ENCODE data around the gene NPW. TPM values are rescaled to one million over a fixed set of nuclear protein-coding genes. Genes with fewer than 3 reads are reported as not detected.

Gene NPW
- total RNA-seq, 1 experiment from 2014 or later, result 7.1 TPM

DNA sequence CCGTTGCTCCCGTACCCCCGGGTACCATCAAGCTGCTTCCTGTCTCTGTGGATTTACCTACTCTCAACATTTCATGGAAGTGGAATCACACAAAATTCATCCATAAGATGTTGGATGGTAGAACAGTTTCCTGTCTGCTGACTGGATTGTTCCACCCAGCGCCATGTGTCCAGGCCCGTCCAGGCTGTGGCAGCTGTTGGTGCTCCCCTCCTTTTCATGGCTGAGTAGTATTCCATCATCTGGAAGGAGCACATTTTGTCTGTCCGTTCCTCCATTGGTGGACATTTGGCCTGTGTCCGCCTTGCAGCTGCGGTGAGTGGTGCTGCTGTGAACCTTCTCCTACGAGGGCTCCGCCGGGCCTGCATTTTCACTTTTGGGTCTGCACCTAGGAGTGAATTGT, 46.6 kb downstream of the NPW start:
- Histone ChIP-seq H4K20me1 (ENCODE audit: control insufficient read depth, insufficient read depth, insufficient read length) (no peaks in the 10 kb centered on the region), H4K8ac (replicated peaks; ENCODE audit: insufficient read length, low read depth, low read length) (no peak overlapping the region), H2BK20ac (ENCODE audit: low read depth, low read length, poor library complexity, severe bottlenecking) (no peak overlapping the region), H3K14ac (ENCODE audit: insufficient read depth, low read length) (no peak overlapping the region), H3K4me2 (ENCODE audit: insufficient read depth, insufficient read length, low read length) (no peak overlapping the region), H2BK15ac (ENCODE audit: low read depth, low read length) (no peak overlapping the region), H3K23ac (ENCODE audit: insufficient read length, low read depth, low read length) (no peak overlapping the region), H3K9me3 (ENCODE audit: control insufficient read depth, low read depth, low read length) (no peaks in the 10 kb centered on the region), H3K27me3 (ENCODE audit: insufficient read depth, low read length) (no peaks in the 10 kb centered on the region), H3K79me1 (ENCODE audit: insufficient read depth, low read depth, low read length, poor library complexity, severe bottlenecking) (no peaks in the 10 kb centered on the region), H3K56ac (ENCODE audit: insufficient read length, low read depth, low read length) (no peak overlapping the region), H2BK12ac (ENCODE audit: insufficient read length, low read depth, low read length) (no peak overlapping the region), H3K23me2 (ENCODE audit: insufficient read length, low read depth, low read length, poor library complexity, severe bottlenecking) (peaks cover 3% of the 10 kb centered on the region), H3K27ac (ENCODE audit: insufficient read length, low read depth, low read length) (no peak overlapping the region), H3K9ac (ENCODE audit: extremely low read depth, insufficient read length, low read length) (no peak overlapping the region), H3K79me2 (ENCODE audit: insufficient read depth, low read length) (no peaks in the 10 kb centered on the region), H3K18ac (ENCODE audit: insufficient read length, low read depth, low read length) (no peak overlapping the region), H4K5ac (ENCODE audit: insufficient read length, low read depth, low read length) (no peak overlapping the region), H3K4ac (ENCODE audit: low read depth, low read length) (no peak overlapping the region), H2AFZ (ENCODE audit: low read length) (no peak overlapping the region), H2AK5ac (ENCODE audit: insufficient read length, low read length) (no peak overlapping the region), H2BK120ac (ENCODE audit: low read depth, low read length, poor library complexity, severe bottlenecking) (no peak overlapping the region), H3T11ph (ENCODE audit: low read length) (no peak overlapping the region), H4K91ac (ENCODE audit: insufficient read length, low read depth, low read length) (no peak overlapping the region), H2BK5ac (ENCODE audit: insufficient read length, low read length) (no peak overlapping the region), H3K4me1 (ENCODE audit: insufficient read depth, low read length) (no peaks in the 10 kb centered on the region)
- Mint-ChIP-seq H3K9me3 (no peaks in the 10 kb centered on the region), H3K27ac (no peak overlapping the region), H3K4me3 (no peak overlapping the region), H3K36me3 (ENCODE audit: insufficient read depth in 1 of 3, low read depth in 3 of 3) (peaks cover 10 to 56% (median 30%) of the 10 kb centered on the region in 3 experiments; a peak in 6 of 7 replicates), H3K27me3 (ENCODE audit: low read depth) (no peaks in the 10 kb centered on the region), H3K4me1 (no peaks in the 10 kb centered on the region)
- no peak for DNase-seq
- WGBS (ENCODE audit: extremely low coverage, insufficient read length, low lambda C conversion rate), result no CpG with 5 or more reads among the region's 11 CpGs
- TF ChIP-seq, protein P1, sequence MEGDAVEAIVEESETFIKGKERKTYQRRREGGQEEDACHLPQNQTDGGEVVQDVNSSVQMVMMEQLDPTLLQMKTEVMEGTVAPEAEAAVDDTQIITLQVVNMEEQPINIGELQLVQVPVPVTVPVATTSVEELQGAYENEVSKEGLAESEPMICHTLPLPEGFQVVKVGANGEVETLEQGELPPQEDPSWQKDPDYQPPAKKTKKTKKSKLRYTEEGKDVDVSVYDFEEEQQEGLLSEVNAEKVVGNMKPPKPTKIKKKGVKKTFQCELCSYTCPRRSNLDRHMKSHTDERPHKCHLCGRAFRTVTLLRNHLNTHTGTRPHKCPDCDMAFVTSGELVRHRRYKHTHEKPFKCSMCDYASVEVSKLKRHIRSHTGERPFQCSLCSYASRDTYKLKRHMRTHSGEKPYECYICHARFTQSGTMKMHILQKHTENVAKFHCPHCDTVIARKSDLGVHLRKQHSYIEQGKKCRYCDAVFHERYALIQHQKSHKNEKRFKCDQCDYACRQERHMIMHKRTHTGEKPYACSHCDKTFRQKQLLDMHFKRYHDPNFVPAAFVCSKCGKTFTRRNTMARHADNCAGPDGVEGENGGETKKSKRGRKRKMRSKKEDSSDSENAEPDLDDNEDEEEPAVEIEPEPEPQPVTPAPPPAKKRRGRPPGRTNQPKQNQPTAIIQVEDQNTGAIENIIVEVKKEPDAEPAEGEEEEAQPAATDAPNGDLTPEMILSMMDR (conservative IDR thresholded peaks at IDR 0.05), result no peak

Other genes with a start within 250 kb of the NPW start
- 76.9 and 81.9 TPM in 2 replicates for gene NME3, start 248.2 kb upstream of the NPW start, total RNA-seq (2021)
- 60.4 and 63.6 TPM in 2 replicates for gene EME2, start 247.0 kb upstream of the NPW start, total RNA-seq (2021)
- 199 and 205 TPM in 2 replicates for gene MRPS34, start 246.7 kb upstream of the NPW start, total RNA-seq (2021)
- 19.9 and 20.0 TPM in 2 replicates for gene SPSB3, start 237.2 kb upstream of the NPW start, total RNA-seq (2021)
- 67.7 and 69.4 TPM in 2 replicates for gene NUBP2, start 236.8 kb upstream of the NPW start, total RNA-seq (2021)
- gene IGFALS, start 226.1 kb upstream of the NPW start, total RNA-seq (2021), result not detected in 2 replicates
- gene HAGH, start 193.0 kb upstream of the NPW start, total RNA-seq (2021), result 30.0 and 31.0 TPM in 2 replicates
- gene FAHD1, start 192.6 kb upstream of the NPW start, total RNA-seq (2021), result 13.2 and 16.2 TPM in 2 replicates
- gene MEIOB, start 147.6 kb upstream of the NPW start, total RNA-seq (2021), result 1.3 and 1.6 TPM in 2 replicates
- gene HS3ST6, start 101.4 kb upstream of the NPW start, total RNA-seq (2021), result not detected in 2 replicates
- gene MSRB1, start 76.6 kb upstream of the NPW start, total RNA-seq (2021), result 24.3 and 25.7 TPM in 2 replicates
- gene RPL3L, start 65.1 kb upstream of the NPW start, total RNA-seq (2021), result 0.11 and 0.31 TPM in 2 replicates
- gene NDUFB10, start 60.2 kb upstream of the NPW start, total RNA-seq (2021), result 191 and 192 TPM in 2 replicates
- gene RPS2, start 55.0 kb upstream of the NPW start, total RNA-seq (2021), result 3,874 and 3,923 TPM in 2 replicates
- 0.28 TPM in 1 of 2 replicates, not detected in the other for gene RNF151, start 52.9 kb upstream of the NPW start, total RNA-seq (2021)
- 53.3 and 54.0 TPM in 2 replicates for gene TBL3, start 47.7 kb upstream of the NPW start, total RNA-seq (2021)
- 1.3 and 1.7 TPM in 2 replicates for gene NOXO1, start 38.3 kb upstream of the NPW start, total RNA-seq (2021)
- 49.1 and 50.4 TPM in 2 replicates for gene GFER, start 35.6 kb upstream of the NPW start, total RNA-seq (2021)
- gene SYNGR3, start 29.8 kb upstream of the NPW start, total RNA-seq (2021), result 11.9 and 12.1 TPM in 2 replicates
- 64.2 and 70.9 TPM in 2 replicates for gene ZNF598, start 10.0 kb upstream of the NPW start, total RNA-seq (2021)
- gene NHERF2, start 7.1 kb downstream of the NPW start, total RNA-seq (2021), result 15.3 and 18.4 TPM in 2 replicates
- gene NTHL1, start 28.0 kb downstream of the NPW start, total RNA-seq (2021), result 52.0 and 54.0 TPM in 2 replicates
- 122 and 125 TPM in 2 replicates for gene TSC2, start 28.2 kb downstream of the NPW start, total RNA-seq (2021)
- 73.5 and 88.0 TPM in 2 replicates for gene PKD1, start 116.1 kb downstream of the NPW start, total RNA-seq (2021)
- gene RAB26, start 128.8 kb downstream of the NPW start, total RNA-seq (2021), result 2.4 and 3.0 TPM in 2 replicates
- 105 and 108 TPM in 2 replicates for gene TRAF7, start 136.0 kb downstream of the NPW start, total RNA-seq (2021)
- gene CASKIN1, start 176.8 kb downstream of the NPW start, total RNA-seq (2021), result 7.9 and 9.3 TPM in 2 replicates
- 74.5 and 75.9 TPM in 2 replicates for gene MLST8, start 185.7 kb downstream of the NPW start, total RNA-seq (2021)
- 10.8 and 11.9 TPM in 2 replicates for gene BRICD5, start 191.1 kb downstream of the NPW start, total RNA-seq (2021)
- 37.4 and 38.3 TPM in 2 replicates for gene PGP, start 195.1 kb downstream of the NPW start, total RNA-seq (2021)
- gene E4F1, start 203.8 kb downstream of the NPW start, total RNA-seq (2021), result 35.9 and 37.6 TPM in 2 replicates
- gene DNASE1L2, start 216.7 kb downstream of the NPW start, total RNA-seq (2021), result 2.5 TPM in 2 replicates
- gene ECI1, start 231.8 kb downstream of the NPW start, total RNA-seq (2021), result 90.0 and 95.4 TPM in 2 replicates
- gene RNPS1, start 248.3 kb downstream of the NPW start, total RNA-seq (2021), result 384 and 394 TPM in 2 replicates

Data from H9 (cell line).